Progenitor cell of endocrine pancreas (in vitro differentiated cells): ENCODE results near the gene CBL. TPM values are rescaled to one million over a fixed set of nuclear protein-coding genes. Genes with fewer than 3 reads are reported as not detected.

Experiments
- DNase-seq: peaks from one replicate; pipeline ENCODE4 v3.0.0; 2021; ENCODE audit warnings: low spot score; ENCODE audit not compliant: unreplicated experiment
- H3K27ac Mint-ChIP-seq: 2 replicates; pipeline ENCODE4 v1.8.0; 2021; ENCODE audit warnings: mild to moderate bottlenecking, moderate library complexity, mixed read lengths
- H3K27me3 Mint-ChIP-seq: 2 replicates; pipeline ENCODE4 v1.8.0; 2021; ENCODE audit warnings: mixed read lengths
- H3K36me3 Mint-ChIP-seq: 2 replicates; pipeline ENCODE4 v1.8.0; 2022; ENCODE audit warnings: mixed read lengths; ENCODE audit not compliant: insufficient read depth
- H3K4me1 Mint-ChIP-seq: 2 replicates; pipeline ENCODE4 v1.8.0; 2021; ENCODE audit warnings: low read depth, mixed read lengths
- H3K4me3 Mint-ChIP-seq: 2 replicates; pipeline ENCODE4 v1.8.0; 2021; ENCODE audit warnings: low read depth, mild to moderate bottlenecking, moderate library complexity, mixed read lengths
- H3K9me3 Mint-ChIP-seq: 2 replicates; pipeline ENCODE4 v1.8.0; 2021; ENCODE audit warnings: low read depth, mixed read lengths
- CTCF ChIP-seq: fragments of 200-600 bp; sonication (generic); IDR thresholded peaks from one replicate; pipeline ENCODE4 v1.5.0; 2021; ENCODE audit warnings: antibody characterized with exemption, mild to moderate bottlenecking; ENCODE audit not compliant: unreplicated experiment
- total RNA-seq: library from RNA; stranded (reverse); gene quantifications from 2 replicates; pipeline ENCODE4 v1.2.1, GENCODE V29; 2021

CBL gene
- total RNA-seq, 1 donor from 2014 or later = 26.4 TPM

GRCh38 chr11:119337581-119338317, 131.6 kb downstream of the CBL start:
- DNase-seq = no peak
- Mint-ChIP-seq H3K4me3 (no peak overlapping the region), H3K4me1 (peaks cover 9% of the 10 kb centered on the region), H3K9me3 (no peaks in the 10 kb centered on the region), H3K36me3 (peaks cover 3% of the 10 kb centered on the region), H3K27me3 (peaks cover 31% of the 10 kb centered on the region), H3K27ac (no peak overlapping the region)
- no peak for TF ChIP-seq CTCF

- TF ChIP-seq CTCF = peak; percentile 70
- H3K4me1 Mint-ChIP-seq = peaks cover 9% of the 10 kb centered on the region
- peak; percentile 61 for DNase-seq
- peaks cover 38% of the 10 kb centered on the region for H3K27me3 Mint-ChIP-seq
- no peaks in the 10 kb centered on the region for H3K9me3 Mint-ChIP-seq
- peak overlapping the region; percentile 41 for H3K4me3 Mint-ChIP-seq
- no peak overlapping the region for H3K27ac Mint-ChIP-seq
- peaks cover 3% of the 10 kb centered on the region for H3K36me3 Mint-ChIP-seq
These were observed 132.3 kb downstream of the CBL start for GRCh38 chr11:119338318-119338890.

GRCh38 chr11:119338965-119339588, 132.9 kb downstream of the CBL start:
- no peak for TF ChIP-seq CTCF
- Mint-ChIP-seq H3K4me1 (peaks cover 9% of the 10 kb centered on the region), H3K27me3 (peaks cover 44% of the 10 kb centered on the region), H3K9me3 (no peaks in the 10 kb centered on the region), H3K36me3 (peaks cover 3% of the 10 kb centered on the region), H3K4me3 (peak overlapping the region; percentile 50), H3K27ac (no peak overlapping the region)
- no peak for DNase-seq

- peak; percentile 66 for DNase-seq
- H3K27ac Mint-ChIP-seq = no peak overlapping the region
- no peaks in the 10 kb centered on the region for H3K9me3 Mint-ChIP-seq
These were observed 133.6 kb downstream of the CBL start for GRCh38 chr11:119339589-119340334.

More at GRCh38 chr11:119339589-119340334, 133.6 kb downstream of the CBL start:
- TF ChIP-seq CTCF = peak; percentile 95
- H3K27me3 Mint-ChIP-seq = peaks cover 51% of the 10 kb centered on the region
- peaks cover 3% of the 10 kb centered on the region for H3K36me3 Mint-ChIP-seq
- H3K4me3 Mint-ChIP-seq = peak overlapping the region; percentile 50
- H3K4me1 Mint-ChIP-seq = peaks cover 9% of the 10 kb centered on the region
